Inferior parietal cortex (tissue), 1 donor: ENCODE data around the gene ARHGAP5.

Source experiments
- DNase-seq: peaks from one replicate; pipeline ENCODE4 v3.0.0-alpha.2; 2016; ENCODE audit errors: extremely low spot score

ARHGAP5 gene

GRCh38 chr14:32075672-32076277 is 1.3 kb upstream of the ARHGAP5 start:
- peak; percentile 66 for DNase-seq

- DNase-seq: peak; percentile 87
Measured at GRCh38 chr14:32076278-32077080, 625 bp upstream of the ARHGAP5 start.

GRCh38 chr14:32078023-32078857 is 1.1 kb downstream of the ARHGAP5 start:
- peak; percentile 48 for DNase-seq

- no peak for DNase-seq
Measured at GRCh38 chr14:32078858-32079216, 1.7 kb downstream of the ARHGAP5 start.

GRCh38 chr14:32079264-32079663 is 2.2 kb downstream of the ARHGAP5 start:
- DNase-seq: no peak

- DNase-seq: no peak
Measured at GRCh38 chr14:32080001-32080510, 3.0 kb downstream of the ARHGAP5 start.

- DNase-seq: no peak
Measured at GRCh38 chr14:32081901-32082300, 4.8 kb downstream of the ARHGAP5 start.

- DNase-seq: no peak
Measured at GRCh38 chr14:32083315-32083624, 6.2 kb downstream of the ARHGAP5 start.

- DNase-seq: no peak
Measured at GRCh38 chr14:32083789-32084188, 6.7 kb downstream of the ARHGAP5 start.

GRCh38 chr14:32085182-32085844 is 8.2 kb downstream of the ARHGAP5 start:
- no peak for DNase-seq

- DNase-seq: no peak
Measured at GRCh38 chr14:32085845-32086383, 8.8 kb downstream of the ARHGAP5 start.

GRCh38 chr14:32087173-32087861 is 10.2 kb downstream of the ARHGAP5 start:
- no peak for DNase-seq

- DNase-seq: no peak
Measured at GRCh38 chr14:32087907-32088306, 10.8 kb downstream of the ARHGAP5 start.

GRCh38 chr14:32090686-32091085 is 13.6 kb downstream of the ARHGAP5 start:
- DNase-seq: peak; percentile 44

GRCh38 chr14:32099473-32099872 is 22.4 kb downstream of the ARHGAP5 start:
- DNase-seq: no peak

- no peak for DNase-seq
Measured at GRCh38 chr14:32100175-32100574, 23.1 kb downstream of the ARHGAP5 start.

- DNase-seq: no peak
Measured at GRCh38 chr14:32102152-32102787, 25.2 kb downstream of the ARHGAP5 start.

- no peak for DNase-seq
Measured at GRCh38 chr14:32102968-32103367, 25.9 kb downstream of the ARHGAP5 start.

GRCh38 chr14:32104308-32104707 is 27.2 kb downstream of the ARHGAP5 start:
- no peak for DNase-seq

GRCh38 chr14:32104803-32105202 is 27.7 kb downstream of the ARHGAP5 start:
- DNase-seq: no peak
